ENCODE data around the gene PRKCE. TPM values are rescaled to one million over a fixed set of nuclear protein-coding genes. Genes with fewer than 3 reads are reported as not detected.

PRKCE gene
- total and polyA plus RNA-seq, 2 experiments from 2014 or later, result 0.94 to 1.2 TPM

DNA sequence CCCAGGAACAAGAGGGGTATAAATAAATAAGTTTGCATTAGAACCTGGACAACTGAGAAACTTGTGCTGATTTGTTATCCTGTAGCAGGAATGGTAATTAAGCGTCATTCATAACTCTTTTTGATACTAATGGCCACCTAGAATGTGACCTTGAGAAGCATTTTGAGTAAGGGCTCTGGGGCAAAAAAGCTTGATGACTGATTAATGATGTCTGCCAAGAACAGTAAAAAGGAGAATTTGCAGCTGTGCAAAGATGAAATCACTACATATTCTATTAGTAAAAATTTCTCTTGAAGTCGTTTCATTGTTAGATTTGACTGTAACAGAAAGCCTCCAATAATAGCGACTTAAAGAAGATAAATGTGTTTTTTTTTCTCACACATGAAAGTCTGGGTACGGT, 157.7 kb downstream of the PRKCE start:
- Histone ChIP-seq H3K36me3 (ENCODE audit: insufficient read depth) (no peaks in the 10 kb centered on the region), H3F3A (replicated peaks; ENCODE audit: low read depth) (no peaks in the 10 kb centered on the region), H3K9me2 (ENCODE audit: insufficient read depth) (no peaks in the 10 kb centered on the region), H3K4me1 (ENCODE audit: insufficient read depth) (no peaks in the 10 kb centered on the region), H3K4me2 (no peak overlapping the region), H4K20me1 (replicated peaks; ENCODE audit: insufficient read depth) (no peaks in the 10 kb centered on the region), H3K4me3 (no peak overlapping the region), H3K79me2 (replicated peaks; ENCODE audit: insufficient read depth) (no peaks in the 10 kb centered on the region), H3K27ac (ENCODE audit: low read depth) (no peak overlapping the region), H2AFZ (no peak overlapping the region), H3K27me3 (ENCODE audit: insufficient read depth) (no peaks in the 10 kb centered on the region)
- H3K36me3 Mint-ChIP-seq (ENCODE audit: low read depth), result no peaks in the 10 kb centered on the region
- H3K4me1 Mint-ChIP-seq, result peaks cover 20% of the 10 kb centered on the region; the same call in 2 of the 3 replicates
- H3K27ac Mint-ChIP-seq, result no peak overlapping the region
- H3K4me3 Mint-ChIP-seq, result no peak overlapping the region
- peaks cover 4% of the 10 kb centered on the region for H3K27me3 Mint-ChIP-seq (ENCODE audit: insufficient read depth, low read depth, poor library complexity)
- ATAC-seq, result no peak
- DNase-seq (ENCODE audit: low spot score), result no peak
- no peak for TF ChIP-seq ZNF331 (CRISPR knock-in tag; IDR thresholded peaks at IDR 0.05; ENCODE audit: low read depth)
- no peak for TF ChIP-seq POLR2AphosphoS5 (IDR thresholded peaks at IDR 0.05; ENCODE audit: low read depth)
- TF ChIP-seq, protein P1, sequence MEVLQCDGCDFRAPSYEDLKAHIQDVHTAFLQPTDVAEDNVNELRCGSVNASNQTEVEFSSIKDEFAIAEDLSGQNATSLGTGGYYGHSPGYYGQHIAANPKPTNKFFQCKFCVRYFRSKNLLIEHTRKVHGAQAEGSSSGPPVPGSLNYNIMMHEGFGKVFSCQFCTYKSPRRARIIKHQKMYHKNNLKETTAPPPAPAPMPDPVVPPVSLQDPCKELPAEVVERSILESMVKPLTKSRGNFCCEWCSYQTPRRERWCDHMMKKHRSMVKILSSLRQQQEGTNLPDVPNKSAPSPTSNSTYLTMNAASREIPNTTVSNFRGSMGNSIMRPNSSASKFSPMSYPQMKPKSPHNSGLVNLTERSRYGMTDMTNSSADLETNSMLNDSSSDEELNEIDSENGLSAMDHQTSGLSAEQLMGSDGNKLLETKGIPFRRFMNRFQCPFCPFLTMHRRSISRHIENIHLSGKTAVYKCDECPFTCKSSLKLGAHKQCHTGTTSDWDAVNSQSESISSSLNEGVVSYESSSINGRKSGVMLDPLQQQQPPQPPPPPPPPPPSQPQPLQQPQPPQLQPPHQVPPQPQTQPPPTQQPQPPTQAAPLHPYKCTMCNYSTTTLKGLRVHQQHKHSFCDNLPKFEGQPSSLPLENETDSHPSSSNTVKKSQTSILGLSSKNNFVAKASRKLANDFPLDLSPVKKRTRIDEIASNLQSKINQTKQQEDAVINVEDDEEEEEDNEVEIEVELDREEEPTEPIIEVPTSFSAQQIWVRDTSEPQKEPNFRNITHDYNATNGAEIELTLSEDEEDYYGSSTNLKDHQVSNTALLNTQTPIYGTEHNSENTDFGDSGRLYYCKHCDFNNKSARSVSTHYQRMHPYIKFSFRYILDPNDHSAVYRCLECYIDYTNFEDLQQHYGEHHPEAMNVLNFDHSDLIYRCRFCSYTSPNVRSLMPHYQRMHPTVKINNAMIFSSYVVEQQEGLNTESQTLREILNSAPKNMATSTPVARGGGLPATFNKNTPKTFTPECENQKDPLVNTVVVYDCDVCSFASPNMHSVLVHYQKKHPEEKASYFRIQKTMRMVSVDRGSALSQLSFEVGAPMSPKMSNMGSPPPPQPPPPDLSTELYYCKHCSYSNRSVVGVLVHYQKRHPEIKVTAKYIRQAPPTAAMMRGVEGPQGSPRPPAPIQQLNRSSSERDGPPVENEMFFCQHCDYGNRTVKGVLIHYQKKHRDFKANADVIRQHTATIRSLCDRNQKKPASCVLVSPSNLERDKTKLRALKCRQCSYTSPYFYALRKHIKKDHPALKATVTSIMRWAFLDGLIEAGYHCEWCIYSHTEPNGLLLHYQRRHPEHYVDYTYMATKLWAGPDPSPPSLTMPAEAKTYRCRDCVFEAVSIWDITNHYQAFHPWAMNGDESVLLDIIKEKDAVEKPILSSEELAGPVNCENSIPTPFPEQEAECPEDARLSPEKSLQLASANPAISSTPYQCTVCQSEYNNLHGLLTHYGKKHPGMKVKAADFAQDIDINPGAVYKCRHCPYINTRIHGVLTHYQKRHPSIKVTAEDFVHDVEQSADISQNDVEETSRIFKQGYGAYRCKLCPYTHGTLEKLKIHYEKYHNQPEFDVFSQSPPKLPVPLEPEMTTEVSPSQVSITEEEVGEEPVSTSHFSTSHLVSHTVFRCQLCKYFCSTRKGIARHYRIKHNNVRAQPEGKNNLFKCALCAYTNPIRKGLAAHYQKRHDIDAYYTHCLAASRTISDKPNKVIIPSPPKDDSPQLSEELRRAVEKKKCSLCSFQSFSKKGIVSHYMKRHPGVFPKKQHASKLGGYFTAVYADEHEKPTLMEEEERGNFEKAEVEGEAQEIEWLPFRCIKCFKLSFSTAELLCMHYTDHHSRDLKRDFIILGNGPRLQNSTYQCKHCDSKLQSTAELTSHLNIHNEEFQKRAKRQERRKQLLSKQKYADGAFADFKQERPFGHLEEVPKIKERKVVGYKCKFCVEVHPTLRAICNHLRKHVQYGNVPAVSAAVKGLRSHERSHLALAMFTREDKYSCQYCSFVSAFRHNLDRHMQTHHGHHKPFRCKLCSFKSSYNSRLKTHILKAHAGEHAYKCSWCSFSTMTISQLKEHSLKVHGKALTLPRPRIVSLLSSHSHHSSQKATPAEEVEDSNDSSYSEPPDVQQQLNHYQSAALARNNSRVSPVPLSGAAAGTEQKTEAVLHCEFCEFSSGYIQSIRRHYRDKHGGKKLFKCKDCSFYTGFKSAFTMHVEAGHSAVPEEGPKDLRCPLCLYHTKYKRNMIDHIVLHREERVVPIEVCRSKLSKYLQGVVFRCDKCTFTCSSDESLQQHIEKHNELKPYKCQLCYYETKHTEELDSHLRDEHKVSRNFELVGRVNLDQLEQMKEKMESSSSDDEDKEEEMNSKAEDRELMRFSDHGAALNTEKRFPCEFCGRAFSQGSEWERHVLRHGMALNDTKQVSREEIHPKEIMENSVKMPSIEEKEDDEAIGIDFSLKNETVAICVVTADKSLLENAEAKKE (CRISPR knock-in tag; IDR thresholded peaks at IDR 0.05), result no peak
- no peak for TF ChIP-seq EZH2 (IDR thresholded peaks at IDR 0.05; ENCODE audit: low read depth, unreplicated experiment)
- no peak for TF ChIP-seq ZNF114 (CRISPR knock-in tag; IDR thresholded peaks at IDR 0.05)
- TF ChIP-seq CREB1 (CRISPR knock-in tag; IDR thresholded peaks at IDR 0.05; ENCODE audit: low read depth), result no peak
- TF ChIP-seq NANOG (IDR thresholded peaks at IDR 0.05; ENCODE audit: borderline replicate concordance), result no peak
- TF ChIP-seq, protein P2, sequence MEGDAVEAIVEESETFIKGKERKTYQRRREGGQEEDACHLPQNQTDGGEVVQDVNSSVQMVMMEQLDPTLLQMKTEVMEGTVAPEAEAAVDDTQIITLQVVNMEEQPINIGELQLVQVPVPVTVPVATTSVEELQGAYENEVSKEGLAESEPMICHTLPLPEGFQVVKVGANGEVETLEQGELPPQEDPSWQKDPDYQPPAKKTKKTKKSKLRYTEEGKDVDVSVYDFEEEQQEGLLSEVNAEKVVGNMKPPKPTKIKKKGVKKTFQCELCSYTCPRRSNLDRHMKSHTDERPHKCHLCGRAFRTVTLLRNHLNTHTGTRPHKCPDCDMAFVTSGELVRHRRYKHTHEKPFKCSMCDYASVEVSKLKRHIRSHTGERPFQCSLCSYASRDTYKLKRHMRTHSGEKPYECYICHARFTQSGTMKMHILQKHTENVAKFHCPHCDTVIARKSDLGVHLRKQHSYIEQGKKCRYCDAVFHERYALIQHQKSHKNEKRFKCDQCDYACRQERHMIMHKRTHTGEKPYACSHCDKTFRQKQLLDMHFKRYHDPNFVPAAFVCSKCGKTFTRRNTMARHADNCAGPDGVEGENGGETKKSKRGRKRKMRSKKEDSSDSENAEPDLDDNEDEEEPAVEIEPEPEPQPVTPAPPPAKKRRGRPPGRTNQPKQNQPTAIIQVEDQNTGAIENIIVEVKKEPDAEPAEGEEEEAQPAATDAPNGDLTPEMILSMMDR (conservative IDR thresholded peaks at IDR 0.05; ENCODE audit: low read depth in 2 of 2), result no peak
- TF ChIP-seq, protein P3, sequence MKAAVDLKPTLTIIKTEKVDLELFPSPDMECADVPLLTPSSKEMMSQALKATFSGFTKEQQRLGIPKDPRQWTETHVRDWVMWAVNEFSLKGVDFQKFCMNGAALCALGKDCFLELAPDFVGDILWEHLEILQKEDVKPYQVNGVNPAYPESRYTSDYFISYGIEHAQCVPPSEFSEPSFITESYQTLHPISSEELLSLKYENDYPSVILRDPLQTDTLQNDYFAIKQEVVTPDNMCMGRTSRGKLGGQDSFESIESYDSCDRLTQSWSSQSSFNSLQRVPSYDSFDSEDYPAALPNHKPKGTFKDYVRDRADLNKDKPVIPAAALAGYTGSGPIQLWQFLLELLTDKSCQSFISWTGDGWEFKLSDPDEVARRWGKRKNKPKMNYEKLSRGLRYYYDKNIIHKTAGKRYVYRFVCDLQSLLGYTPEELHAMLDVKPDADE (IDR thresholded peaks at IDR 0.05), result no peak
- TF ChIP-seq, protein P4, sequence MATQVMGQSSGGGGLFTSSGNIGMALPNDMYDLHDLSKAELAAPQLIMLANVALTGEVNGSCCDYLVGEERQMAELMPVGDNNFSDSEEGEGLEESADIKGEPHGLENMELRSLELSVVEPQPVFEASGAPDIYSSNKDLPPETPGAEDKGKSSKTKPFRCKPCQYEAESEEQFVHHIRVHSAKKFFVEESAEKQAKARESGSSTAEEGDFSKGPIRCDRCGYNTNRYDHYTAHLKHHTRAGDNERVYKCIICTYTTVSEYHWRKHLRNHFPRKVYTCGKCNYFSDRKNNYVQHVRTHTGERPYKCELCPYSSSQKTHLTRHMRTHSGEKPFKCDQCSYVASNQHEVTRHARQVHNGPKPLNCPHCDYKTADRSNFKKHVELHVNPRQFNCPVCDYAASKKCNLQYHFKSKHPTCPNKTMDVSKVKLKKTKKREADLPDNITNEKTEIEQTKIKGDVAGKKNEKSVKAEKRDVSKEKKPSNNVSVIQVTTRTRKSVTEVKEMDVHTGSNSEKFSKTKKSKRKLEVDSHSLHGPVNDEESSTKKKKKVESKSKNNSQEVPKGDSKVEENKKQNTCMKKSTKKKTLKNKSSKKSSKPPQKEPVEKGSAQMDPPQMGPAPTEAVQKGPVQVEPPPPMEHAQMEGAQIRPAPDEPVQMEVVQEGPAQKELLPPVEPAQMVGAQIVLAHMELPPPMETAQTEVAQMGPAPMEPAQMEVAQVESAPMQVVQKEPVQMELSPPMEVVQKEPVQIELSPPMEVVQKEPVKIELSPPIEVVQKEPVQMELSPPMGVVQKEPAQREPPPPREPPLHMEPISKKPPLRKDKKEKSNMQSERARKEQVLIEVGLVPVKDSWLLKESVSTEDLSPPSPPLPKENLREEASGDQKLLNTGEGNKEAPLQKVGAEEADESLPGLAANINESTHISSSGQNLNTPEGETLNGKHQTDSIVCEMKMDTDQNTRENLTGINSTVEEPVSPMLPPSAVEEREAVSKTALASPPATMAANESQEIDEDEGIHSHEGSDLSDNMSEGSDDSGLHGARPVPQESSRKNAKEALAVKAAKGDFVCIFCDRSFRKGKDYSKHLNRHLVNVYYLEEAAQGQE (IDR thresholded peaks at IDR 0.05; ENCODE audit: unreplicated experiment), result no peak
- no peak for TF ChIP-seq STAT1 (IDR thresholded peaks at IDR 0.05; ENCODE audit: unreplicated experiment)
- no peak for TF ChIP-seq EZH2phosphoT487 (IDR thresholded peaks at IDR 0.05; ENCODE audit: unreplicated experiment)
- TF ChIP-seq JUNB (IDR thresholded peaks at IDR 0.05; ENCODE audit: unreplicated experiment), result no peak
- H3K9me3 Mint-ChIP-seq, result no peaks in the 10 kb centered on the region; the same call in 2 of the 3 replicates
